GM15510 (cell line): Measurements from ENCODE around the gene TAF15.

Experiments used
- POLR2A ChIP-seq: IDR thresholded peaks from 3 replicates; pipeline ENCODE4 v1.6.1; 2011; ENCODE audit warnings: borderline replicate concordance; ENCODE audit not compliant: insufficient read length; ENCODE audit errors: extremely low read depth

The TAF15 gene

DNA sequence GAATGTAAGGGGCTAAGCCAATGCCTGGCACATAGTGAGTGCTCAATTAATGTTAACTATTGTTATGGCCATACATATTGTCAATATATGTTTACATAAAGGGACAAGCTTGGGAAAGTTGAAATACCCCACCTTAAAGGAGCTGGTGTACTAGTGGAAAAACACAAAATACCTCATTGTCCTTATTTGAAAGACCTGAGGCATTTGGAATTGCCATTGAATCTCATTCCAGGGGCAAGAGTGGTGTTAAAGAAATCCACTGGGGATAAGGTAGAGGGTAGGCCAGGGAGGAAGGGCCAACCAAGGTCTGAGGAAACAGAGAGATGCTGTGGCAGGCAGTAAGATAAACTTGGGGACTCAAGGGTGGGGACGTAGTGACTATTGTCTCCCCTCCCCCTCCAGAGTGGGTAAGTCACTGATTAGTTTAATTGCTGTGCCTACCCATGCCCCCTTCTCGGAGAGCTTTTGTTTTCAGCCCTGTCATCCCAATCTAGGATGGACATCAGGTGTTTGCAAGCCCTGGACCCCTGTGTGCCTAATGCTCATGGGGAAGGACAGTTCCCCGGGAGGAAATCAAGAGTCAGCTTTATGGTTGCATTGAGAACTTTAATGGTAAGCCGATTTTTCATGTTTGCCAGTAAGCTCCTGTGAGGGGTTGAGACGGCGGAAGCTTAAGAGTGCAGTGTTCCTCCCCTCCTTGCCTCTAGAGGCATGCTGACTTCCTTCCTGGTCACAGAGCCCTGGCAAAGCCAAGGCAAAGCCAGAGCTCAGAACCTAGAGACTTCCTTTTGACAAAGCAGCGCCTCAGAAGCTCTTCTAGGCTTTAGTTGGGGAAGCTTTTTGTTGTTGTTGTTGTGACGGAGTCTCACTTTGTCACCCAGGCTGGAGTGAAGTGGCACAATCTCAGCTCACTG is 61.9 kb downstream of the TAF15 start:
- TF ChIP-seq POLR2A: no peak

- no peak for TF ChIP-seq POLR2A
These were observed 63.1 kb downstream of the TAF15 start for GRCh38 chr17:35872196-35872980.

DNA sequence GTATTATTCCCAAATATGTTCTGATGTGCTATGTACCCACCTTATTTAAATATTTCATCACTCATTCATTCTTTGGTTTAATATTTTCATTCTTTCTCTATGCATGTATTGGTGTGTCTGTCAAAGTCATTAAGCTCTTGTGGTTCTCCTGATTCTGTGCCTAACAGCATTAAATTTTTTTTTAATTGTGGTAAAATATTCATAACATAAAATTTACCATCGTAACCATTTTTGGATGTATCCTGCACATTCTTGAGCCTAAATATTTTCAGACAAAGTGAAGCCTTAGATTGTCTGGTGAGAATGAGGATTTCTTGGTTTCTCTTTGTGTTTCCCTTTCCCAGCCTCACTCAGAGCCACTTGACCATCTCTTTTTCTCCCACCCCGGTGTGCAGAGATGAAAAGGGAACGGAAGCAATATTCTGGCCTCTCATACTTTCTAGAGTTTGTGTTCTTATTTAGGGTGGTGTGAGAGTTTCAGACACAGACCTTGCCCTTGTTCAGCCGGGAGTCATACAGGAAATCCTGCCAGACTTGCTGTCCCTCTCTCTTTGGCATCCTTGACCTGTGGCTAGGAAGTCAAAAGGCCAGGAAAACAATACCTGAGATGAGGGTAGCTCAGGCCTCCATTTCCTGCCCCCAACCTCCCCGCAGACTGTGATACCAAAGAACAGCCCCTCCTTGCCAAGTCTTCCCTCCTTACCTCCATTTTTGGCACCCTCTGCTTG is 66.0 kb downstream of the TAF15 start:
- no peak for TF ChIP-seq POLR2A

GRCh38 chr17:35875800-35876139 is 66.5 kb downstream of the TAF15 start:
- no peak for TF ChIP-seq POLR2A

- no peak for TF ChIP-seq POLR2A
These were observed 67.2 kb downstream of the TAF15 start for GRCh38 chr17:35876534-35876933.

GRCh38 chr17:35877345-35878029 is 68.2 kb downstream of the TAF15 start:
- no peak for TF ChIP-seq POLR2A

DNA sequence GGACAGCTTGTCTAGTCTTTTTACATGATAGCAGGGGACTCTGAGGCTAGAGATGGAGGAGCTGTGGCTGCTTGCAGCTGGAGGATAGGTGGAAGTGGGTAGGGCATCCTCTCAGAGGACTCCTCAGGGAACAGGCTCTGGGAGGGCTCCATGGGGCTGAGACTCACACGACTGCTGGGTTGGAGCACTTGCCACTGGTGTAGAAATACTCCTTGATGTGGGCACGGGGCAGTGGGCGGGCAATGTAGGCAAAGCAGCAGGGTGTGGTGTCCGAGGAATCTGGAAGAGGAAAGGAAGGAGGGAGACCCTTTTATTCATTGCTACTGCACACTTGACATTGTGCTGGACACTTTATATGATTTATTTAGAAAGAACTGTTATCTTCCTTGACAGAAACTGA is 69.1 kb downstream of the TAF15 start:
- no peak for TF ChIP-seq POLR2A

DNA sequence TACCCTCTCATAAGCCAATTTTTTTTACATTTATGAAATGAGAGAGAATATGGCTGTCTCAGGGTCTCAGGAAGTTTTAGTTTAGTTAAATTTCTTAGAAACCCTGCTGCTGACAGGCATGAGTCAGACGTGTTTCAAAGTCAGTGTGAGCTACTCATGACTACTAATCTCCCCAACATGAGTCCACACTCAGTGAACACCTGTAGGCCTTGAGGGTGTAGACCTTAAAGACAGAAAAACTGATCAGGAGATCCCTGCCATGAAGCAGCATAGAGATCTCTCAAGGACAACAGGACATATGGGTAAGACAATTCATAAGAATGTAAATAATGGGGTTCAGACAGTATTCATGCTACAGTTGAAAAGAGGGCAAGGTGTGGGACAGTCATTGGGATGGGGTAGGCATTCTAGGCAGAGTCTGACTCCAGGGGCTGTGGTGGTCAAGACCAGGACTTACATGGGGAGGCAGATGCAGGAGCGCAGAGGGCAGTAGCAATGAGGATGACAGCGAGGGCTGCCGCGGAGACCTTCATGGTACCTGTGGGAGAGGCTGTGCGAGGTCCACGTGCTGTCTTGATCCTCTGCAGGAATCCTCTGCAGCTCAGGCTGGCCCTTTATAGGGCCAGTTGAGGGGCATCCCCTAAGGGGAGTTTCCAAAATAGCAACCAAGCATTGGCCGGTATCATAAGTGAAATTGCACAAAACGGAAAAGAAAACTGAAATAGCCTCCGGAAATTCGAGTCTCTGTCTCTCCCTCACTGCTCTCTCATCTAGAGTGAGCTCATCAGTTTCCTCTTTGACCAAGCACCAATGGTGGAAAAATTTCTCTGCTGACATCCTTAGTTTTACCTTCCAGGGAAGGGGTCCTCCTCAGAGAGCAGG is 70.7 kb downstream of the TAF15 start, which contains the start of gene CCL5:
CCL5 (minus strand) TSS at position 588 of the 882 bp plus-strand sequence.
- peak; percentile 80 for TF ChIP-seq POLR2A

- TF ChIP-seq POLR2A: no peak
These were observed 80.0 kb downstream of the TAF15 start for GRCh38 chr17:35889241-35889640.

- no peak for TF ChIP-seq POLR2A
These were observed 80.8 kb downstream of the TAF15 start for GRCh38 chr17:35889818-35890773.

DNA sequence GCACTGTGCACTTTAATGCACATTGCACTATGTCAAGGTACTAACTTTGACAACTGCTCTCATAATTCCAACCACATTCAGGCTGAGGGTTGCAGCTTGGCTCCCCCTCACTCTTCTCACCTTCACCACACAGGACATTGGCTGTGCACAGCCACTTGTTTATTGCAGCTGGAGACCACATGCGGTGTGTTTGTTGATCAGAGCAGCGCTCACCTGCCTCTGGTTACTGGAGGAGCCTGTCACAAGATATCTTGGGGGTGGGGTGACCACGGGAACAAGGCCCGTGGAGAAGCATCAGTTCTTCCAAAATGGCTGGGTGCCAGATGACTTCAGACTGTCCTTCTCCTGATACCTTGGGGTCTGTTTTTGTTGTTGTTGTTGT is 81.5 kb downstream of the TAF15 start:
- no peak for TF ChIP-seq POLR2A

- TF ChIP-seq POLR2A: no peak
These were observed 82.0 kb downstream of the TAF15 start for GRCh38 chr17:35891269-35891668.
